Thyroid gland (tissue), 4 donors: Measurements from ENCODE around the gene MYO18B.

Experiments
- CTCF ChIP-seq, 6 experiments: fragments of 200-600 bp in 3 of 6; fragments of 450-650 bp in 3 of 6; sonication (generic) in 3 of 6; IDR thresholded peaks; one replicate each; pipeline ENCODE4 v1.5.1; 2016 to 2019; ENCODE audit warnings: antibody characterized with exemption in 6 of 6, mild to moderate bottlenecking in 2 of 6, inconsistent platforms in 1 of 6, moderate library complexity in 1 of 6
- POLR2A ChIP-seq, 2 donors: fragments of 450-650 bp; IDR thresholded peaks; one replicate each; pipeline ENCODE4 v1.6.1; 2017; ENCODE audit warnings: antibody characterized with exemption in 2 of 2, mild to moderate bottlenecking in 2 of 2, moderate library complexity in 1 of 2

GRCh38 chr22:26056455-26057200 is 314.6 kb downstream of the MYO18B start:
- TF ChIP-seq CTCF (IDR thresholded peaks at IDR 0.05) (no peak), POLR2A (IDR thresholded peaks at IDR 0.05) (no peak)
